Neural cell (in vitro differentiated cells): Measurements from ENCODE around the gene PNPLA7. TPM values are rescaled to one million over a fixed set of nuclear protein-coding genes. Genes with fewer than 3 reads are reported as not detected.

ENCODE experiments used
- H2AFZ ChIP-seq: fragments of 200-600, 300-800 bp; sonication (generic), shearing (Covaris generic); 2 replicates; pipeline ENCODE4 v1.6.0; 2014; ENCODE audit warnings: low read depth, mild to moderate bottlenecking, antibody characterized with exemption, low read length, moderate library complexity
- H3F3A ChIP-seq: fragments of 200-600 bp; shearing (Covaris generic); 2 replicates; pipeline ENCODE4 v1.6.1; 2016; ENCODE audit warnings: mild to moderate bottlenecking, moderate library complexity, mixed read lengths, antibody characterized with exemption, low read length; ENCODE audit not compliant: insufficient read depth, poor library complexity, severe bottlenecking
- H3K27ac ChIP-seq: fragments of 200-600, 300-800 bp; sonication (generic), shearing (Covaris generic); 2 replicates; pipeline ENCODE4 v1.5.1; 2014; ENCODE audit warnings: mild to moderate bottlenecking, low read length, moderate library complexity
- H3K27me3 ChIP-seq: fragments of 300-800, 200-600 bp; sonication (generic), shearing (Covaris generic); 2 replicates; pipeline ENCODE4 v1.6.0; 2014; ENCODE audit warnings: mild to moderate bottlenecking, low read depth, low read length, moderate library complexity; ENCODE audit not compliant: insufficient read depth
- H3K36me3 ChIP-seq: fragments of 300-800, 200-600 bp; sonication (generic), shearing (Covaris generic); 2 replicates; pipeline ENCODE4 v1.5.1; 2014; ENCODE audit warnings: mild to moderate bottlenecking, antibody characterized with exemption, low read length, moderate library complexity; ENCODE audit not compliant: insufficient read depth
- H3K4me2 ChIP-seq: fragments of 300-800, 200-600 bp; sonication (generic), shearing (Covaris generic); 2 replicates; pipeline ENCODE4 v1.6.0; 2014; ENCODE audit warnings: mild to moderate bottlenecking, low read length
- H3K4me3 ChIP-seq: fragments of 300-800, 200-600 bp; sonication (generic), shearing (Covaris generic); 2 replicates; pipeline ENCODE4 v1.5.1; 2014; ENCODE audit warnings: mild to moderate bottlenecking, low read length, moderate library complexity
- H3K79me2 ChIP-seq: fragments of 200-600 bp; shearing (Covaris generic); replicated peaks from 2 replicates; pipeline ENCODE4 v1.6.0; 2014; ENCODE audit warnings: mild to moderate bottlenecking, low read length, moderate library complexity; ENCODE audit not compliant: insufficient read depth
- H3K9ac ChIP-seq: fragments of 300-800, 200-600 bp; sonication (generic), shearing (Covaris generic); 2 replicates; pipeline ENCODE4 v1.6.1; 2016; ENCODE audit warnings: mild to moderate bottlenecking, low read length, mixed read lengths
- H3K9me2 ChIP-seq: fragments of 200-600 bp; shearing (Covaris generic); 2 replicates; pipeline ENCODE4 v1.6.1; 2016; ENCODE audit warnings: mild to moderate bottlenecking, low read length, mixed read lengths; ENCODE audit not compliant: insufficient read depth
- H3K9me3 ChIP-seq: fragments of 200-600, 300-800 bp; sonication (generic), shearing (Covaris generic); 2 replicates; pipeline ENCODE4 v1.6.1; 2016; ENCODE audit warnings: mild to moderate bottlenecking, mixed run types, low read length, moderate library complexity, mixed read lengths
- H4K20me1 ChIP-seq: fragments of 200-600 bp; shearing (Covaris generic); 2 replicates; pipeline ENCODE4 v1.6.1; 2016; ENCODE audit warnings: mild to moderate bottlenecking, mixed run types; ENCODE audit not compliant: insufficient read depth
- CTCF ChIP-seq: fragments of 450-650 bp; IDR thresholded peaks from 2 replicates; pipeline ENCODE4 v1.5.1; 2014; ENCODE audit warnings: antibody characterized with exemption, mild to moderate bottlenecking, moderate library complexity; ENCODE audit not compliant: poor library complexity, severe bottlenecking
- EP300 ChIP-seq: fragments of 450-650 bp; conservative IDR thresholded peaks from 2 replicates; pipeline ENCODE4 v1.6.1; 2014; ENCODE audit warnings: antibody characterized with exemption, mild to moderate bottlenecking, moderate library complexity; ENCODE audit not compliant: poor library complexity, severe bottlenecking
- EZH2 ChIP-seq: fragments of 200-600, 300-800 bp; shearing (Covaris generic), sonication (generic); IDR thresholded peaks from 2 replicates; pipeline ENCODE4 v1.6.1; 2014; ENCODE audit warnings: antibody characterized with exemption, low read length, borderline replicate concordance, mild to moderate bottlenecking; ENCODE audit not compliant: insufficient read depth, poor library complexity, severe bottlenecking
- MXI1 ChIP-seq: fragments of 450-650 bp; conservative IDR thresholded peaks from 2 replicates; pipeline ENCODE4 v1.6.1; 2014; ENCODE audit warnings: antibody characterized with exemption, mild to moderate bottlenecking; ENCODE audit not compliant: poor library complexity, severe bottlenecking
- POLR2AphosphoS5 ChIP-seq: IDR thresholded peaks from 2 replicates; pipeline ENCODE4 v1.6.1; 2012
- RAD21 ChIP-seq: fragments of 450-650 bp; conservative IDR thresholded peaks from 2 replicates; pipeline ENCODE4 v1.6.1; 2014; ENCODE audit warnings: antibody characterized with exemption, mild to moderate bottlenecking, moderate library complexity
- REST ChIP-seq: IDR thresholded peaks from 2 replicates; pipeline ENCODE4 v1.6.1; 2012; ENCODE audit warnings: borderline replicate concordance
- SMC3 ChIP-seq: fragments of 450-650 bp; conservative IDR thresholded peaks from 2 replicates; pipeline ENCODE4 v1.6.1; 2014; ENCODE audit warnings: antibody characterized with exemption, mild to moderate bottlenecking, moderate library complexity; ENCODE audit not compliant: poor library complexity
- TAF1 ChIP-seq: IDR thresholded peaks from 2 replicates; pipeline ENCODE4 v1.6.1; 2012; ENCODE audit warnings: low read depth
- polyA plus RNA-seq: library from polyadenylated mRNA; depleted of rRNA; stranded (reverse); fragments of >200 nt; gene quantifications from 2 replicates; pipeline ENCODE4 v1.2.3, GENCODE V29; 2014

Gene PNPLA7
- polyA plus RNA-seq, 1 donor from 2014 or later, result 0.72 TPM

- Histone ChIP-seq H3K27me3 (no peaks in the 10 kb centered on the region), H3K79me2 (no peaks in the 10 kb centered on the region), H3K4me2 (no peak overlapping the region), H3K9me2 (no peaks in the 10 kb centered on the region), H3K9me3 (no peaks in the 10 kb centered on the region), H2AFZ (no peak overlapping the region), H4K20me1 (no peaks in the 10 kb centered on the region), H3K4me3 (no peak overlapping the region), H3K36me3 (no peaks in the 10 kb centered on the region), H3K9ac (no peak overlapping the region), H3F3A (no peaks in the 10 kb centered on the region), H3K27ac (no peak overlapping the region)
- TF ChIP-seq EZH2, result no peak
- TF ChIP-seq REST, result no peak
- no peak for TF ChIP-seq SMC3
- TF ChIP-seq TAF1, result no peak
- TF ChIP-seq EP300, result no peak
- TF ChIP-seq CTCF, result no peak
- TF ChIP-seq MXI1, result no peak
- no peak for TF ChIP-seq RAD21
- no peak for TF ChIP-seq POLR2AphosphoS5
These were observed 93.9 kb downstream of the PNPLA7 start for GRCh38 chr9:137456061-137456863.

GRCh38 chr9:137455359-137455991 lies 94.7 kb downstream of the PNPLA7 start:
- TF ChIP-seq EZH2 (no peak), CTCF (no peak), TAF1 (no peak), POLR2AphosphoS5 (no peak), RAD21 (no peak), MXI1 (no peak), REST (no peak), SMC3 (no peak), EP300 (no peak)
- Histone ChIP-seq H3K79me2 (no peaks in the 10 kb centered on the region), H3K4me3 (no peak overlapping the region), H3K9me2 (no peaks in the 10 kb centered on the region), H3K27ac (no peak overlapping the region), H3K4me2 (no peak overlapping the region), H3K27me3 (no peaks in the 10 kb centered on the region), H3K9me3 (no peaks in the 10 kb centered on the region), H2AFZ (no peak overlapping the region), H3K9ac (no peak overlapping the region), H3K36me3 (no peaks in the 10 kb centered on the region), H4K20me1 (no peaks in the 10 kb centered on the region), H3F3A (no peaks in the 10 kb centered on the region)
